ENCODE results near the gene OR7D2. TPM values are rescaled to one million over a fixed set of nuclear protein-coding genes. Genes with fewer than 3 reads are reported as not detected.
"Not testable (repeated sequence)": the region's sequence is repeated elsewhere in the genome, so short reads cannot be mapped to it uniquely, and the experiment has no call there.

Gene OR7D2
- total RNA-seq, 1 experiment from 2014 or later: not detected

- ATAC-seq (peak; percentile 56), DNase-seq (ENCODE audit: low spot score) (no peak)
- ChIA-PET POLR2A (no interaction called here), CTCF (interaction anchor here (0.7 to 1.0 kb wide), 2 partner anchors 242 to 308 kb away, joined by 3 read pairs; no protein-coding TSS in a partner anchor)
- H3K27me3 Mint-ChIP-seq (ENCODE audit: low read depth): peaks cover 34% of the 10 kb centered on the region
- peaks cover 80% of the 10 kb centered on the region for H3K9me3 Mint-ChIP-seq
- no peak overlapping the region for H3K4me3 Mint-ChIP-seq
- TF ChIP-seq ETV6 (CRISPR knock-in tag; IDR thresholded peaks at IDR 0.05): no peak
- peaks cover 9% of the 10 kb centered on the region; the same call in 1 of the 2 replicates for H3K4me1 Mint-ChIP-seq
- no peak overlapping the region for H3K27ac Mint-ChIP-seq
- peaks cover 43% of the 10 kb centered on the region for H3K36me3 Mint-ChIP-seq
These were observed 10.8 kb downstream of the OR7D2 start for GRCh38 chr19:9189535-9189934.

- Mint-ChIP-seq H3K36me3 (peaks cover 29% of the 10 kb centered on the region), H3K27me3 (ENCODE audit: low read depth) (peaks cover 19% of the 10 kb centered on the region), H3K9me3 (peaks cover 59% of the 10 kb centered on the region)
- H3K4me3 Mint-ChIP-seq; CTCF ChIA-PET; ATAC-seq; H3K4me1 Mint-ChIP-seq; H3K27ac Mint-ChIP-seq; DNase-seq (ENCODE audit: low spot score); POLR2A ChIA-PET: not testable (repeated sequence)
These were observed 19.3 kb downstream of the OR7D2 start for GRCh38 chr19:9198044-9198443.

GRCh38 chr19:9205501-9206113, 26.8 kb downstream of the OR7D2 start:
- peaks cover 40% of the 10 kb centered on the region for H3K9me3 Mint-ChIP-seq
- ChIA-PET POLR2A (no interaction called here), CTCF (interaction anchor here (0.6 to 1.7 kb wide), 7 partner anchors 10 to 692 kb away, joined by 3 to 11 read pairs (median 4); partner anchors contain the start of gene ZNF266)
- H3K27me3 Mint-ChIP-seq (ENCODE audit: low read depth): peaks cover 7% of the 10 kb centered on the region; the same call in 1 of the 2 replicates
- TF ChIP-seq FOXP1 (CRISPR knock-in tag; IDR thresholded peaks at IDR 0.05; ENCODE audit: borderline replicate concordance) (no peak), CTCF (IDR thresholded peaks at IDR 0.05) (peak; percentile 57)
- no peak overlapping the region for H3K4me3 Mint-ChIP-seq
- ATAC-seq (peak; percentile 73), DNase-seq (ENCODE audit: low spot score) (peak; percentile 79)
- no peak overlapping the region for H3K27ac Mint-ChIP-seq
- peaks cover 22% of the 10 kb centered on the region for H3K36me3 Mint-ChIP-seq
- H3K4me1 Mint-ChIP-seq: no peaks in the 10 kb centered on the region

- ATAC-seq (no peak), DNase-seq (ENCODE audit: low spot score) (no peak)
- CTCF ChIA-PET: no interaction called here
- Mint-ChIP-seq H3K36me3 (peaks cover 57% of the 10 kb centered on the region), H3K4me1 (no peaks in the 10 kb centered on the region), H3K27me3 (ENCODE audit: low read depth) (peaks cover 16% of the 10 kb centered on the region), H3K27ac (no peak within 1 kb of the TSS), H3K9me3 (peaks cover 75% of the 10 kb centered on the region), H3K4me3 (no peak within 1 kb of the TSS)
- POLR2A ChIA-PET: no interaction called here
- TF ChIP-seq IRF1 (CRISPR knock-in tag; IDR thresholded peaks at IDR 0.05): no peak
- no peak for TF ChIP-seq ARID4B (CRISPR knock-in tag; IDR thresholded peaks at IDR 0.05; ENCODE audit: borderline replicate concordance)
- no peak for TF ChIP-seq ZNF425 (CRISPR knock-in tag; conservative IDR thresholded peaks at IDR 0.05)
- TF ChIP-seq FOXK1 (CRISPR knock-in tag; IDR thresholded peaks at IDR 0.05): no peak
- TF ChIP-seq ZNF219 (CRISPR knock-in tag; IDR thresholded peaks at IDR 0.05; ENCODE audit: borderline replicate concordance): no peak
- TF ChIP-seq AFF4 (CRISPR knock-in tag; IDR thresholded peaks at IDR 0.05; ENCODE audit: borderline replicate concordance): no peak
- no peak for TF ChIP-seq NR1H2 (CRISPR knock-in tag; IDR thresholded peaks at IDR 0.05)
- TF ChIP-seq ATF1 (CRISPR knock-in tag; IDR thresholded peaks at IDR 0.05): no peak
- no peak for TF ChIP-seq ELF4 (CRISPR knock-in tag; IDR thresholded peaks at IDR 0.05; ENCODE audit: low read depth)
- TF ChIP-seq USF1 (CRISPR knock-in tag; IDR thresholded peaks at IDR 0.05): no peak
These were observed 40.7 kb downstream of the OR7D2 start, which contains the start of gene OR7D4 for GRCh38 chr19:9219489-9219888. OR7D4 (minus strand) TSS chr19:9219589; CDS start chr19:9214837, 4,752 bp downstream.

Data from WTC11 (cell line).